Stimulated activated CD4-positive, alpha-beta T cell treated with anti-CD3 and anti-CD28 coated beads, Interleukin-1b, Interleukin-23, amount 100 ng/mL, for 1 hour (primary cell): Measurements from ENCODE around the gene GDE1.

Experiments used
- DNase-seq, 2 donors: peaks; one replicate each; pipeline ENCODE4 v3.0.0-alpha.2; 2020; ENCODE audit warnings: low read depth in 2 of 2

Gene GDE1

GRCh38 chr16:19523559-19524355 lies 1.9 kb upstream of the GDE1 start, which contains the start of gene CCP110:
CCP110 (plus strand) TSS chr16:19523942; CDS start chr16:19527882, 3,940 bp downstream.
- DNase-seq, result peak; percentile 80 to 81

GRCh38 chr16:19523184-19523558 lies 1.3 kb upstream of the GDE1 start:
- no peak for DNase-seq

DNA sequence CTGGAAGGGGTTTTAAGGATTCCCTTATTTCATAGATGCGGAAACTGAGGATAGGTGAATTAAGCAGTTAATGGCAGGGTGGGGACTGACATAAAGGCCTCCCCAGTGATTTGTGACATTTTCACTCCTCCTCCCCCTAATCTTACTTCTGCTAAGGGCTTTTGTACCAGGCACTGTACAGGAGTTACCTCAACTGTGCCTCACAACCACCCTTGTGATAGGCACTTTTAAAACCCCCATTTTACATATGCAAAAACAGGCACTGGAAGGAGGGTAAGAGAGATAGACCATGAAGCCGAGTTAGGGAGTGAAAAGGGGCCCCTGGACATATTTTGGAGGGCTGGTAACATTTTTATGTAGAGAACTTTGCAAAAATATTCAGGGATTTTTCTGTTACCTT lies 862 bp upstream of the GDE1 start:
- no peak for DNase-seq

DNA sequence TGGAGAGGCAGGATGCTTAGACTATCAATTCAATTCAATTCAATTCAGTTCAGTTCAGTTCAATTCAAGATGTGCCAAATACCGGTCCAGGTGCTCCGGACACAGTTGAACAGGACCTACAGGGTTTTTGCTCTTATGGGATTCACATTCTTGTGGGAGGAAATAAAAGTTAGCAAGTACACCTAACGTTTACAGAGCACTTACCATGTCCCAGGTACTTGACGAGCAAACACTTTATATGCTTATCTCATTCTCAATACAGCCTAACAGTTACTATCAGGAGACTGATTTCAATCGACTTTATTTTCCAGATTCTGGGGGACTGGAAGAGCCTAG lies 467 bp upstream of the GDE1 start:
- DNase-seq, result no peak

DNA sequence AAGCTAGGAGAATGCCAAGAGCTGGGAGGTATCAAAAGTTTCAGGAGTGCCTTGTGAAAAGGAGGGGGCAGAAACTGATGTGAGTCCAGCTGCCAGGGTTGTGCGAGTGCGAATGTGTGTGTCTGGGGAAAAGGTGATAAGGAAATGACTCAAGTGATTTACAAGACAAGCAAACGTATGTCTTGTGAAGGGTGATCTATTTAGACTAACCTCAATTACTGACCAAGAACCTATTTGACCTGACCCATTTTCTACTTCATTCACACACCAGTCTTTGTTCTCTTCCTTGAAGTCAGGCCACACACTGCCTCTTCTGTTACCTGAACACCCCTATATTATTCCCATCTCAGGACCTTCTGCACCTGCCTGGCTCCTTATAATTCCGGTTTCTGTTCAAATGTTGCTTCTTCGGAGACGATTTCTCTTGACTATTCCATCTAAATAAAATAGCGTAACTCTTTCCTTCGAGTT lies 1.0 kb downstream of the GDE1 start:
- DNase-seq, result no peak

DNA sequence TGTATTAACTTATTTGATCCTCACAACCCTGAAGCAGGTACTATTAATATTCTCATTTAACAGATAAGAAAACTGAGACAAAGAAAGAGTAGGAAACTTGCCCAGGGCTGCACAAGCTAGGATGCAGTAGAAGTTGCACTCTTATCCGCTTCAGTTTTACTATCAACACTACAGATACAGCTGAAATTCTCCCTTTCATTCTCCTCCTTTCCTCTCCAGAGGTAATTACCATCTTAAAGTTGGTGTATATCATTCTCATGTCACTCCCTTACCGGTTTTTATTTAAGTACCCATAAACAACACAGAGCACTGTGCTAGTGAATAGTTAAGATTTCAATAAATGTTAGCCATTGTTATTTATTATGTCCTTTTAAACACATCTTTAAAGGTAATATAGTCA lies 3.5 kb downstream of the GDE1 start:
- no peak for DNase-seq

DNA sequence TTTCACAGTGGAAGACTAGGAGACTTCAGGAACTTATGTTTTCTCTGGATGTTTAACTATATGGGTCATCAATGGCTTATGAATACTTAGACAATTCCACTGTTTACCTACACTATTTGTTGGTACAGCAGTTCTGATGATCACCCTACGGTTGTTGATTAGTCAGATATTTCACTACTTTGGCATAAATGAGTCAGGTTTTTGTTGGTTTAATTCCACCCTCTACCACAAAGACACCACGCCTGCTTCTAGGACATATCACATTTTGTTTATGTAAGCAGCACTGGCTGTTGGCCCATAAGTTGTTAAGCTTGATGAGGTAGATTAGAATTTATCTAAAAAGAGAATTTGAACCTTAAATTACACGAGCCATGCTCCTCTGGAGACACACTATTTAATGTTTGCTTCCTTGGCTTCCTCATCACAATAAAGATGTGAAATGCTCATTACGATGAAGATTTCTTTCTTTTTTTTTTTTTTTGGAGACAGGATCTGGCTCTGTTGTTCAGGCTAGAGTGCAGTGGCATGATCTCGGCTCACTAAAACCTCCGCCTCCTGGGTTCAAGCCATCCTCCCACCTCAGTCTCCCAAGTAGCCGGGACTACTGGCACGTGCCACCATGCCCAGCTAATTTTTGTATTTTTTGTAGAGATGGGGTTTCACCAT lies 4.3 kb downstream of the GDE1 start:
- no peak for DNase-seq

- no peak for DNase-seq
Observed at GRCh38 chr16:19515757-19516156, 6.1 kb downstream of the GDE1 start.

GRCh38 chr16:19513377-19514053 lies 8.4 kb downstream of the GDE1 start:
- DNase-seq, result no peak

GRCh38 chr16:19512297-19512696 lies 9.6 kb downstream of the GDE1 start:
- DNase-seq, result no peak

- no peak for DNase-seq
Observed at GRCh38 chr16:19507867-19508266, 14.0 kb downstream of the GDE1 start.

DNA sequence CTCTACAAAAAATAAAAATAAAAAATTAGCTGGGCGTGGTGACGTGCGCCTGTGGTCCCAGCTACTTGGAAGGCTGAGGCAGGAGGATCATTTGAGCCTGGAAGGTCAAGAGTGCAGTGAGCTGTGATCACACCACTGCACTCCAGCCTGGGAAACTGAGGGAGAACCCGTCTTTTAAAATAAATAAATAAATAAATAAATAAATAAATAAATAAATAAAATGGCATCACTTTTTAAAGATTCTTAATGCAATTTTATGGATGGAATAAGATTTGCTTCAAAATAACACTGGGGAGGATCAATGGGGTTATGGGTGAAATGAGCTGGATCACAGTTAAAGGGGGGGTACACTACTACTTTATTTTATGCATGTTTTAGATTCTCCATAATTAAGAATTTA lies 14.9 kb downstream of the GDE1 start:
- no peak for DNase-seq

DNA sequence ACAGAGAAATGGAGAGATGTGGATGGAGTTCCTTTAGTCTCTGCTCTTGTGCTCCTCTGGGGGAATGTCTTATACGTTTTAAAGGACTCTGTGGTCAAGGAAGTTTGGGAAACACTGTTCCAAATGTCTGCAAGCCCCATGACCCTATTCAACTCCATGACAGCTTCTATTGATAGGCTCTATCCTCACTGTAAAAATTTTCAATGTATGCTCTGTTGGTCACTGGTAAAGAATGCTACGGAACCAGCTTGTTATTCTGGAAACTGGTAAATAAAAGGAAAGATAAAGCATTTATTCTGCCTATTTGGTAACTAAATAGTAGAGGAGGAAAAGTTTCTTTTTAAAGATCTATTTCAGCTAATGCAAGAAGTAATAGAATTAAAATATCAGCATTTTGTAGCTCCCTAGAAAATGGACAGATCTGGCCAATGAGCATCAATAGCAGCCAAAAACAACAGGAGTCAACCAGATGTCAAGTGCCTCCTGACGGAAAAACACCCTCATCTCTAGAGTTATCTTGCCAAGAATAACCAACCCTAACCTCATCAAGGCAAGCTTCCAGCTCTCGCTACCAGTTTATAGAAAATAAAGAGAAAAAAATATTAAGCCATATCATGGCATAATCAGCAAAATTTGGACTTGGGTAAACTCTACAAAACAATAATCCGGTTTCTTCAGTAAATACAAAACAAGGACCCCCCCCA lies 16.1 kb downstream of the GDE1 start:
- no peak for DNase-seq

DNA sequence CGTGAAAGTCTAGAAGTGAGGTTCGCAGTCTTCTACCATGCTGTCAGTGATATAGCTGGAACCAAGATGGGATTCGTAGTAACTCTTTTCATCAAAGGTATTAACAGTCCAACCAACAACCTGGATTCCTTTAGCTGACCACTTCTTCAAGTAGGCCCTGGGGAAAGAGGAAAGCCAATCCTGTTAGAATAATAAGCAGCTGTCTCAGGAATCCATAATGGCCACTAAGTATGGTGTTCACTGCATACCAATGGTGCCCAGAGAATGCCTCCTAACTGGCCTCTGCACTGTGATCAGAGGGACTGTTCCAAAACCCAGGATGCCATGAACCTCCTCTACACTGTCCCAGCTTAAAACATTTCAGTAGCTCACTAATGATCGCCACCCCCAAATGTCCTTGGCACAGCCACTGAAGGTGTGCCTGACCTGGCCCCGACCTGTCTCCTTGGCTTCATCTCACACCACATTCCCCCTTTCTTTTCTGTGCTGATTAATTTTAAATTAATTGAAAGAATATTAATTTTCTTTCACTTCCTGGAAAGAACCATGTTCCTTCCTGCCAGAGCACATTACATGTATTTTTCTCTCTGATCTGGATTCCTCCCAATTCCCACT lies 18.3 kb downstream of the GDE1 start:
- no peak for DNase-seq

- peak in 1 of 2 donors; percentile 46 for DNase-seq
Observed at GRCh38 chr16:19502395-19503131, 19.3 kb downstream of the GDE1 start.

DNA sequence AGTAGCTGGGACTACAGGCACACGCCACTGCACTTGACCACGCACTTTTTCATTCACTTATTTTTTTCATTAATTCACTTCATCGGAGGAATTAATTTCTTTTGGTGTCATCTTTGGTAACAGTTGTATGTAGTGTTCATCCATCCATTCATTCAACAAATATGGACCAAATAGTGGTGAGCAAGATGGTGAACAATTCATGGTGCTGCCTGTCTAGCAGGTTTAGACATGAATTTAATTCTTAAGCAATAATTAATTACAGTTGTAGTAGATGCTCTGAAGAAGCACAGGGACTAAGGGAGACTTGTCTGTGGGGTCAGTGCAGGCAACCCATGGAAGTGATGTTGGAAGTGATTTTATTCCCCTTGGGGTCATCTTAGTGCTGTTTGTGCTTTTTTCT lies 22.4 kb downstream of the GDE1 start:
- DNase-seq, result no peak

DNA sequence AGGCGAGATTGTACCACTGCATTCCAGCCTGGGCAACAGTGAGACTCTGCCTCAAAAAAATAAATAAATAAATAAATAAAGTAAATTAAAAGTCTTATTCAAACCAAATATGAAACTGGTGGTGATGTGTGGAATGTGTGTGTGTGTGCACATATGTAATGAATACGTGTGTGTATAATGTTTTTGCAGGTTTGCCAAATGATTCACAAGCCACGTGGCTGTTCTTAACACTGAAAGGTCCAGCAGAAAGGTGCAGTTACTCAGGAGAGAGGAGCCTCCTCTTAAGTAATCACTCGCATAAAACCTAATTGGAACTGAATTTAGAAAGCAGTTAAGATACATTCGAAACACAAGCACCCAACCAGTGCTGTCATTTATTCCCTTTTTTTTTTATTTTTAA lies 22.9 kb downstream of the GDE1 start:
- no peak for DNase-seq

DNA sequence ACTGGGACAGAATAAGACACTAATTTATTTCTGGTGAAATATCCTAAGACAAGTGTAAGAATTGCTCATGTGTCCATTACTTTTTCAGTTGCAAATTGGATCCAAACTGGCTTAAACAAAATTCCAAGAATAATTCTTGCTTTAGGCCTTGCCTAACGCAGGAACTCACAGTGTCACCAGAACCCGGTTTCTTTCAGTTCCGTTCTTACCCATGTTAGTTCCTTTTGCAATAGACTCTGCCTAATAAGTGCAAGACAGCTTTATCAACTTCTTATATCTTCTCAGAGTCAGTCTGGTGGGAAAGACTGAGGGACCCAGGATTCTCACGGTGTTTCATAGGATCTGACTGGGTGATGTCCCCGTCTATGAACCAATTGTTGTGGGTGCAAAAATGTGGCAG lies 24.7 kb downstream of the GDE1 start:
- DNase-seq, result no peak

DNA sequence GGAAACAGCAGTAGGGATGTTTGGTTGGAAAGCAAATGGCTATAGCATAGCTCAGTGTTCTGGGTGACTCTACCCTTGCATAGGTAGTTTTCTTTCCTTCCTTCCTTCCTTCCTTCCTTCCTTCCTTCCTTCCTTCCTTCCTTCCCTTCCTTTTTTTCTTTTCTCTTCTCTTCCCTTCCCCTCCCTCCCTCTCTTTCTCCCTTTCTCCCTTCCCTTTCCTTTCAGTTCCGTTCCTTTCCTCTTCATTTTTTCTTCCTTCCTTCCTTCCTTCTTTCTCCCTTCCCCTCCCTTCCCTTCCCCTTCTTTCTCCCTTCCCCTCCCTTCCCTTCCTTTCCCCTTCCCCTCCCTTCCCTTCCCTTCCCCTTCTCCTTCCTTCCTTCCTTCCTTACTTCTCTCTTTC lies 31.3 kb downstream of the GDE1 start:
- DNase-seq, result no peak

GRCh38 chr16:19488213-19488640 lies 33.7 kb downstream of the GDE1 start:
- no peak for DNase-seq

DNA sequence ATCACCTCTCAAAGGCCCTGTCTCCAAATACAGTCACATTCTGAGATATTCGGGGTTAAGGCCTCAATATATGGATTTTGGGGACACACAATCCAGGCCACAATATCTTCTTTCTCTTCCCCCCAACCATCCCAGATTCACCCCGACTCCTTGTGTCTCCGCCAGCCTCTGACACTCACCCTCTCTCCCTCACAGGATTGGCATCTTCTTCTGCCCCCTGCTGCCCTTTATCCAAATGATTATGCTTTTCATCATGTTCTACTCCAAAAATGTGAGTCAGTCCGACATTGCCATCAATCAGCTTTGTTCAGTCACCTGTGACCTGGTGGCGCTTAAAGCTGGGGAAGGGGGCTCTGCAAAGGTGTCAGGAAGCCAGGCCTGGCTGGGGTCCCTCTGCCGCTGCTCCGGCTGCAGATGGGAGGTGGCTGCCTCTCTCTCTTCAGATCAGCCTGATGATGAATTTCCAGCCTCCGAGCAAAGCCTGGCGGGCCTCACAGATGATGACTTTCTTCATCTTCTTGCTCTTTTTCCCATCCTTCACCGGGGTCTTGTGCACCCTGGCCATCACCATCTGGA lies 35.1 kb downstream of the GDE1 start:
- DNase-seq, result no peak
